NCI-H2227 (cell line): ENCODE results near the gene SLC49A3.
"Not testable (repeated sequence)": the region's sequence is repeated elsewhere in the genome, so short reads cannot be mapped to it uniquely, and the experiment has no call there.

Experiments used
- DNase-seq: peaks from one replicate; lab custom pipeline; 2025; ENCODE audit not compliant: unreplicated experiment; lab: John Stamatoyannopoulos, UW

SLC49A3 gene

DNA sequence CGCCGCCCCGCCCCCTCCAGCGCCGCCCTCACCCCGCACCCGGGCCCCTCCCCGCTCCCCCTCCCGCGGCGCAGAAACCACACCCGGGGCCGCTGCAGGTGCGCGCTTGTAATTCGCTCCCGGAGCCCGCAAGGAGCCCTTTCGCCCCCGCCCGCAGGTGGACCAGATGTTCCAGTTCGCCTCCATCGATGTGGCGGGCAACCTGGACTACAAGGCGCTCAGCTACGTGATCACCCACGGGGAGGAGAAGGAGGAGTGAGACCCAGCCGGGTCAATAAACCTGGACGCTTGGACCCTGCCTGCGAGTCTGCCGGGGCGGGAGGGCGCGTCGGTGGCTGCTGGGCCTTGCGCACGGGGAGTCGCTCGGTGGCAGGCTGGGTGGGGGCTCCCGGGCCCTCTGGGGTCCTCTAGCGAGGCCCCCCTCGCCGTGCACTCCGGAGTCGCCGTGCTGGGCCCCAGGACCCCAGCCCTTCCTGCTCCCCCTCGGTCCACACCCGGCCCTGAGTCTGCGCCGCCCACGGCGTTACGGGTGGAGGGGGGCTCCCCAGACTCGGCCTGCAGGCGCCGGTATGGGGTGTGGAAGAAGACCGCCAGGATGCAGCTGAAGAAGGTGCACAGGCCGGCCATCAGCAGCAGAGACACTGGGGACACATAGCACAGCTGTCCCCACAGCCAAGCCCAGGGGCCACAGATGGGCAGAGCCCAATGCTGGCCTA lies 7.1 kb downstream of the SLC49A3 start:
- peak; percentile 57 for DNase-seq

DNA sequence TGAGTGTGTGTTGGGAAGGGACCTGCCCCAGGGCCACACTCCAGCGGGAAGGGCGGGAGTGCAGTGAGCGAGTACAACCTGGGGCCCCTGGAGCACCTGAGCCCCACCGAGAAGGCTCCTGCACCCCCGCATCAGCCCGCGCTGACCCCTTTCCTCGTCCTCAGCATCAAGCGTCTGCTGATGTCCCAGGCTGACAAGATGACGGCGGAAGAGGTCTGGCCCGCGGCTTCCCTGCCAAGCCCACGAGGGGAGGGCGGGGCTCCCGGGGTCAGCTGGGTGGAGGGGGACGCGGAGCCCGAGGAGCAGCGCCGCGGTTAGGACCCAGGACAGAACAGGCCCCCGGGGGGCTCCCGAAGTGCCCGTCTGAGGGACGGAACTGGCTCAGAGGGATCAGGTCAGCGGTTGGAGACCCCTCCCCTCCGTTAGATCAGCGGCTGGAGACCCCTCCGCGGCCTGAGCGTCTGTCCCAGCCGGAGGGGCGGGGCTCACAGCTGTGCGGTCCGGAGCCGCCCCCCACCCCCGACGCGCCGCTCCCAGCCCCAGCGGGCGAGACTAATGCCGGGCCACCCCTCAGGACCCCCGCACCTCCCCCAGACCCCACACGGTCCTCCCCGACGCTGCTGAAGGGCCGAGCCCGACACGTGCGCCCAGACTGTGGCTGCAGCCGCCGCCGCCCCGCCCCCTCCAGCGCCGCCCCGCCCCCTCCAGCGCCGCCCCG lies 7.9 kb downstream of the SLC49A3 start:
- peak; percentile 72 for DNase-seq

DNA sequence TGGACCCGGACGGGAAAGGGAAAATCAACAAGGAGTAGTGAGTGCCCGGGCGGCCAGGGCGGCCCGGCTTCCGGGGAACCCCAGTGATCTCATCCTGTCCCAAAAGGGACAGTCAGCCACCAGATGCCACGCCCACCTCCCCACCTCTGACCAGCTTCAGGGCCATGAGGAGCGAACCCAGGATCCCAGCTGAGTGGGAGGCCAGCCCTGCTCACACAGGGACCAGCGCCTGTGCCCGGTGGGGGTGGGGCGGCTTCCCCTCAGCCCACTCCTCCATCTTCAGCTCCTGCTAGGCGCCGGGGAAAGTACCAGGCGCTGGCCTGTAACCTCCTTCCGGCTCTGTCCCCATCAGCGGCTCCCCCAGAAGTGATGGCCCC lies 8.4 kb downstream of the SLC49A3 start:
- no peak for DNase-seq

- no peak for DNase-seq
Observed at GRCh38 chr4:680091-680490, 8.9 kb downstream of the SLC49A3 start.

GRCh38 chr4:679629-680028 lies 9.3 kb downstream of the SLC49A3 start:
- no peak for DNase-seq

DNA sequence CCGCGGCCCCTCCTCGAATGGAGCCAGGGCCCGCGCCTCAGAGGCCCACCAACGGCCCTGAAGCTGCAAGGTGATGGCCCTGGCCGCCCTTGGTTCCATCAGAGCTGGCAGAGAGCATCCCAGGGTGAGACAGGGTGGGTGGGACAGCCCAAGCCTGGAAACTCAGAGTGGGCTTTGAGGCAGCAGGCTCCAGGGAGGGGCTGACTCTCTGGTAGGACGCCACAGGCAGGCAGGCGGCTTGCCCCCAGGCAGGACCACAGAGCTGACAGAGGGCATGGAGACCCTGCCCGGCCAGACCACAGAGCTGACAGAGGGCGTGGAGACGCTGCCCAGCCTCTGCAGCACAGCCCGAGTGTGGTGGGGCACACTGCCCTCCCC lies 9.9 kb downstream of the SLC49A3 start:
- DNase-seq: no peak

- no peak for DNase-seq
Observed at GRCh38 chr4:678331-679103, 10.4 kb downstream of the SLC49A3 start.

- peak; percentile 9 for DNase-seq
Observed at GRCh38 chr4:677431-678293, 11.3 kb downstream of the SLC49A3 start.

DNA sequence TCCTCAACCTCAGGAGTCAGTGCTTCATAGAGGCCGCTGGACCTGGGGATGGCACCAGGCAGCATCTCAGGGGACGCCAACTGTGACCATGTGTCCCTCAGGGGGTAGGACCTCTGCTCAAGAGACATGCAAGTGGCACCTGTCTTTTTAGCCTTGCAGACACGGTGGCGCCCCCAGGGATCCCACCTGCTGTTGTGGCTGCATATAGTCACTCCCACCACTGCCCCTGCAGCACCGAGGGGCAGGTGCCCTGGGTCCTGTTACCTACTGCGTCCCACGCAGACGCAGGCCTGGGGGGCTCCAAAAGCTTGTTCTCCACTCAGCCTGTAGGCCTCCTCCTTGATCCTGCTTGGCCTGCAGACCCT lies 12.1 kb downstream of the SLC49A3 start:
- DNase-seq: no peak

DNA sequence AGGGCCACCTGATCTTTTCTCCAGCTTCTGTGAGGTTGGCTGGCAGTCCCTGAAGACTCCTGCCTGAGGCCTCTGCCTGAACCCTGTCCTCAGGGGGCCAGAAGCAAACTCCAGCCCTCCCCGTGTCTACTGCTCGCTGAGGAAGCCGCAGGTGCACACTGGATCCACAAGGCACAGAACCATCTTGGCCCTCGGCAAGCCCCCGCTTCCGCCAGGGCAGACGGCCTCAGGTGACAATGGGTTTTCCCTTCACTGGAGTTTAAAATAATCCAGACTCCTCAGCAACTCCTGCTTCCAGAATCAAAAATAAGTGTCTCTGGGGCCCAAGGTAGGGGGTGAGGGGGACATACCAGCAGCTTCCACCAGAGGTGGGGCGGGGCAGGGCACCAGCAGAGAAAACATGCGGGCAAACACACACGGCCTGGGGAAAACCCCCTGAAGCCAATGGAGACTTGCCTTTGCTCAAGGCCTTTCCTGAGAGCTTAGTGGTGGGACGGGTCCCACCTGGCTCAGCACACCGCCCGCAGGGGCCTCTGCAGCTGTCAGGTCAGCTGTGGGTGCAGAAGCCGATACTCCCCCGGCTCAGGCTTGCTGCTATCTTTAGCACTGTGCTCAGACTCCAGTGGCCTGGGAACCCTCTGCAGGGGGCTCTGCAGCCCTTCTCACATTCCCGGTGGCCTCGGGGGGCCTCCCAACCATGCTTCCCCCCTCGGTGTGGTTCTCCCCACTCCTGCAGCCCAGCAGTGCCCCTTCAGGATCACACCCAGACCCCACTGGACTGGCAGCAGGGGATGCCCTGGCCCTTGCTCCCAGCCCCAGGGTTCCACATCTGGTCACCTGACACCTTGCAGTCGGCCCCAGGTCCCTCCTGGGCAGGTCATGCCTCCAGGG lies 12.7 kb downstream of the SLC49A3 start:
- no peak for DNase-seq

GRCh38 chr4:675036-675882 lies 13.7 kb downstream of the SLC49A3 start:
- DNase-seq: no peak

DNA sequence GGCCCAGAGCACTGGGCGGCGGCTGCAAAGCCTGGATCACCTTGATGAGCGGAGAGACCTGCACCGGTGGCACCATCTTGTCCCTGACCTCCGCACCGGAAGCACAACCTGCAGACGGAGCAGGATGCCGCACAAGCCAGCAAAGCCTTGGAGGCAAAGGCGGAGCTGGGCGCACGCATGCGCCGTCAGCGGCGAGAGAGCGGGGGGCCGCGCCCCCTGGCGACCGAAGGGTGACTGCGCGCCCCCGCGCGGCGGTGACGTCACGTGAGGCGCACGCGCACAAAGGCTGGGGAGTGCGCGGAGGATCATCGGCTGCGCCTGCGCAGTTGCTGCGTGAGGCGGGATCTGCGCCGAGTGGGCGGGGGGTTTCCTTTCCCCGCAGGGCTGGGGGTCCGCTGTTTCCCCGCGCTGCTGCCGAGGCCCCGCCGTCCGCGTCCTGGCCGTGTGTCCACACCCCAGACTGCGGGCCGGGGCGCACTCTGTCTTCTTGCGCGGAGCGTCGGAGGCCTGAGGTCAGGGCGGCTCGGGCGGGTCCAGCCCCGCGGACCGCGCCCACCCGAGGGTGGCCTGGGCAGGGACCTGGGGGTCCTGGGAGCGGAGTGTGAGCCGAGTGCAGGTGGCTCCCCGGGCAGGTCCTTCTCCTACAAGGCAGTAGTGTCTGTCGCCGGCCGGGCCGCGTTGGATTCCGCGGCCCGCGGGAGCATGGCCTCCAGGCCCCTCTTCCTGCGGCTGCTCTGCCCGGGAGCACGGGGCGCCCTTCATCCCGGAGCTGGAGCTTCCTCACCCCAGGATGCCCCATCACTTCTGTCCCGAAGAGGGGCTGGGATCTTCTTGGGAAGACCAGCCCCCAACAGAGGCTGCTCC lies 14.5 kb downstream of the SLC49A3 start, which contains the start of the genes ATP5ME and MYL5:
TSS of gene ATP5ME (minus strand) at position 105 of the 864 bp plus-strand sequence. CDS start at position 76, 29 bp downstream.
TSS of gene MYL5 (plus strand) at position 371 of the 864 bp plus-strand sequence. CDS start 3,485 bp downstream, outside the sequence.
- peak; percentile 95 for DNase-seq

GRCh38 chr4:673349-674091 lies 15.4 kb downstream of the SLC49A3 start:
- peak; percentile 34 for DNase-seq

- DNase-seq: no peak
Observed at GRCh38 chr4:671769-672168, 17.2 kb downstream of the SLC49A3 start.

- not testable (repeated sequence) for DNase-seq
Observed at GRCh38 chr4:669806-670559, 19.0 kb downstream of the SLC49A3 start.

DNA sequence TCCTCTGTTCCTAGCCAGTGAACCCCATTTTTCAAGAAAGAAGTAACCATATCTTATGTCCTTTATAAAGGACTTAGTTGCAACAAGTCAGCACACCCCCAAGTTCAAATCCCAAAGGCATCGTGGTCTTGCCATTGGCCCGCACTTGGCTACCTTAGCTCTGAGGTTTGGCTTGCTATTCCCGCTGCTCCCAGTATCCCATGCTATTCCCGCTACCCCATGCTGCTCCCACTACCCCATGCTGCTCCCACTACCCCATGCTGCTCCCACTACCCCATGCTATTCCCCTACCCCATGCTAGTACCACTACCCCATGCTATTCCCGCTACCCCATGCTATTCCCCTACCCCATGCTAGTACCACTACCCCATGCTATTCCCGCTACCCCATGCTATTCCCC lies 20.7 kb downstream of the SLC49A3 start:
- DNase-seq: not testable (repeated sequence)

GRCh38 chr4:667545-667925 lies 21.4 kb downstream of the SLC49A3 start:
- no peak for DNase-seq
